HepG2 (cell line): Measurements from ENCODE around the gene SOBP. TPM values are rescaled to one million over a fixed set of nuclear protein-coding genes. Genes with fewer than 3 reads are reported as not detected.

Experiments used
- AKAP8 ChIP-seq: sonication (generic); formaldehyde crosslinking; IDR thresholded peaks from 2 replicates; pipeline ENCODE4 v1.5.1; 2020; ENCODE audit warnings: mild to moderate bottlenecking, missing genetic modification reagents
- CHCHD3 ChIP-seq: sonication (generic); formaldehyde crosslinking; IDR thresholded peaks from 2 replicates; pipeline ENCODE4 v1.8.0; 2022; ENCODE audit warnings: mild to moderate bottlenecking, missing genetic modification reagents, moderate library complexity
- GPN1 ChIP-seq: sonication (generic); formaldehyde crosslinking; IDR thresholded peaks from 2 replicates; pipeline ENCODE4 v1.5.1; 2020; ENCODE audit warnings: missing genetic modification reagents, borderline replicate concordance
- MED8 ChIP-seq: sonication (generic); formaldehyde crosslinking; IDR thresholded peaks from 2 replicates; pipeline ENCODE4 v1.8.1; 2023; ENCODE audit warnings: mild to moderate bottlenecking, missing genetic modification reagents; ENCODE audit not compliant: insufficient replicate concordance
- MYC ChIP-seq: sonication (generic); formaldehyde crosslinking; IDR thresholded peaks from 2 replicates; pipeline ENCODE4 v1.9.0; 2021; ENCODE audit warnings: missing genetic modification reagents, borderline replicate concordance
- NAIF1 ChIP-seq: sonication (generic); formaldehyde crosslinking; IDR thresholded peaks from 2 replicates; pipeline ENCODE4 v1.5.0; 2020; ENCODE audit warnings: mild to moderate bottlenecking, missing genetic modification reagents, borderline replicate concordance
- NFIB ChIP-seq: sonication (generic); formaldehyde crosslinking; IDR thresholded peaks from 2 replicates; pipeline ENCODE4 v1.9.0; 2021; ENCODE audit warnings: missing genetic modification reagents, mild to moderate bottlenecking, borderline replicate concordance
- PPARG ChIP-seq: conservative IDR thresholded peaks from 2 replicates; pipeline ENCODE4 v1.6.1; 2016; ENCODE audit warnings: missing biosample characterization, missing genetic modification reagents
- RAD51 ChIP-seq: fragments of 450-650 bp; IDR thresholded peaks from 2 replicates; pipeline ENCODE4 v1.6.1; 2016; ENCODE audit warnings: borderline replicate concordance
- RFX1 ChIP-seq: fragments of 450-650 bp; IDR thresholded peaks from 2 replicates; pipeline ENCODE4 v1.6.1; 2017
- RXRB ChIP-seq: IDR thresholded peaks from 2 replicates; pipeline ENCODE4 v1.6.1; 2016; ENCODE audit warnings: borderline replicate concordance, missing genetic modification reagents, missing compliant biosample characterization
- ZBTB20 ChIP-seq: sonication (generic); formaldehyde crosslinking; IDR thresholded peaks from 2 replicates; pipeline ENCODE4 v1.8.1; 2023; ENCODE audit warnings: missing genetic modification reagents, low read depth, mild to moderate bottlenecking, borderline replicate concordance
- ZIK1 ChIP-seq: sonication (generic); formaldehyde crosslinking; IDR thresholded peaks from 2 replicates; pipeline ENCODE4 v1.5.0; 2020; ENCODE audit warnings: mild to moderate bottlenecking, low read depth, missing genetic modification reagents, borderline replicate concordance
- ZNF10 ChIP-seq: sonication (generic); formaldehyde crosslinking; IDR thresholded peaks from 2 replicates; pipeline ENCODE4 v1.4.0; 2020; ENCODE audit warnings: mild to moderate bottlenecking, low read depth, missing genetic modification reagents, borderline replicate concordance
- ZNF207 ChIP-seq: fragments of 450-650 bp; IDR thresholded peaks from 2 replicates; pipeline ENCODE4 v1.6.1; 2016; ENCODE audit warnings: antibody characterized with exemption, borderline replicate concordance
- ZNF251 ChIP-seq: sonication (generic); formaldehyde crosslinking; IDR thresholded peaks from 2 replicates; pipeline ENCODE4 v1.9.0; 2021; ENCODE audit warnings: mild to moderate bottlenecking, missing genetic modification reagents
- ZNF264 ChIP-seq: sonication (generic); formaldehyde crosslinking; IDR thresholded peaks from 2 replicates; pipeline ENCODE4 v1.4.0; 2020; ENCODE audit warnings: missing genetic modification reagents
- ZNF33B ChIP-seq: sonication (generic); formaldehyde crosslinking; IDR thresholded peaks from 2 replicates; pipeline ENCODE4 v1.5.1; 2020; ENCODE audit warnings: mild to moderate bottlenecking, missing genetic modification reagents
- ZNF549 ChIP-seq: sonication (generic); formaldehyde crosslinking; IDR thresholded peaks from 2 replicates; pipeline ENCODE4 v1.5.0; 2020; ENCODE audit warnings: missing genetic modification reagents
- ZNF703 ChIP-seq: sonication (generic); formaldehyde crosslinking; IDR thresholded peaks from 2 replicates; pipeline ENCODE4 v1.5.1; 2020; ENCODE audit warnings: missing genetic modification reagents, mild to moderate bottlenecking, moderate library complexity, borderline replicate concordance
- ZNF776 ChIP-seq: sonication (generic); formaldehyde crosslinking; IDR thresholded peaks from 2 replicates; pipeline ENCODE4 v1.4.0; 2020; ENCODE audit warnings: mild to moderate bottlenecking, missing genetic modification reagents
- polyA plus RNA-seq, 8 experiments: library from polyadenylated mRNA; depleted of rRNA in 3 of 8; stranded (reverse) in 7 of 8; unstranded in 1 of 8; fragments of >200 nt; fragmentation: Illumina TruSeq in 4 of 8; extraction: Trizol in 4 of 8; gene quantifications; 2 replicates each; pipeline versions ENCODE4 v1.2.1 to v1.2.3, GENCODE V29; 2011 to 2016; ENCODE audit warnings: low read depth in 4 of 8, missing spikeins in 1 of 8, mixed read lengths in 1 of 8; ENCODE audit not compliant: insufficient read depth in 1 of 8
- total RNA-seq, 5 experiments: library from RNA; depleted of rRNA; stranded (reverse); fragments of >200 nt; fragmentation: Illumina TruSeq; extraction: Trizol; gene quantifications; 2 replicates each; pipeline ENCODE4 v1.2.3, GENCODE V29; 2016; ENCODE audit warnings: low read depth in 1 of 5
- TF ChIP-seq, protein P1 (sequence below): sonication (generic); formaldehyde crosslinking; IDR thresholded peaks from 2 replicates; pipeline ENCODE4 v1.4.0; 2020; ENCODE audit warnings: missing genetic modification reagents
- TF ChIP-seq, protein P2 (sequence below): sonication (generic); formaldehyde crosslinking; IDR thresholded peaks from 2 replicates; pipeline ENCODE4 v1.8.1; 2023; ENCODE audit warnings: mild to moderate bottlenecking, inconsistent platforms, moderate library complexity, missing genetic modification reagents, borderline replicate concordance
- TF ChIP-seq, protein P3 (sequence below): sonication (generic); formaldehyde crosslinking; conservative IDR thresholded peaks from 2 replicates; pipeline ENCODE4 v1.4.0; 2020; ENCODE audit warnings: mild to moderate bottlenecking, missing genetic modification reagents, moderate library complexity

SOBP gene
- total and polyA plus RNA-seq, 2 of the 13 experiments (the other 11 are each of a cell fraction or from before 2014, with no cell fraction given) = 1.5 to 6.9 TPM

DNA sequence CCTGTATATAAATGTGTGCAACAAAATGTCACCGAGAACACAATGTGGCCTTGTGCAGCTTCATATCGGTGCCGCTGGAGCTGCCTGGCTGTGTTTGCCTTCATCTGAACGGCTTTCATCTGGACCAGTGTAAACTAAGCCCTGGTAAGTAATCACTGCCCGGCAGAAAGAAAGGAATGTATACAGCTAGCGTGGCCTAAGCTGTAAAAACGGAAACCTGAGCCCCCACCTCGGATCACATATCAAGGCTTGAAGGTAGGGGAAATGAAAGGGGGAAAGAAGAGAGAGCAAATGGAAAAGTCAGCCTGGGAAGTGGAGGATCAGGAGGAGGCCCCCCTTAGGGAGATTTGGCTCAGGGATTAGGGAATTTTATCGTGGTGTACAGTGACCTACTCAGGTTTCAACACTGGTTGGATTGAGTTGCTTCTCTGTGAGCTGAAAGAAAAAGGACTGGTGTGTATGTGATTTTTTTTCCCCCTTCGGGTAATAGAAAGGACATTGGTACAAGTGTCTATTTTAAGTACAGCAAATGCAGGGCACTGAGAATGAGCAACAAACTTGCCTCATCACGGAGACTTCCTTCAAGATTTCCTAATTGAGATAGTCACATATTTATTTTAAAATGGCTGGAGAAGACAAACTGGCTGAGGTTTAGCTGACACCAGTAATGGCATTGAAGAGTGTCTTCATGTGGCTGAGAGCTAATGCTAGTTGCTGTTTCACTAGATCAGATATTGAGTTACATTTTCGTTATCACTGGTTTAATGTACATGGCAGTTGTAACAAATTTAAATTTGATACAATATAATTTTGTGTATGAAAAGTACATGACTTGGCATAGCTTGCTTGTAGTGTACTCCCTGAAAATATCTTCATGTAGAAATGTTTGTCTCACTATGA is 3.5 kb downstream of the SOBP start (continued):
- no peak for TF ChIP-seq ZNF703
- TF ChIP-seq RFX1 = no peak
- TF ChIP-seq ZNF776 (CRISPR knock-in tag) = no peak
- TF ChIP-seq RAD51 = no peak
- peak; percentile 67; the same call in 1 of the 2 replicates for TF ChIP-seq MYC (CRISPR knock-in tag)
- TF ChIP-seq CHCHD3 (CRISPR knock-in tag) = no peak
- no peak for TF ChIP-seq ZNF10 (CRISPR knock-in tag)
- no peak for TF ChIP-seq NAIF1
- TF ChIP-seq, protein P1, sequence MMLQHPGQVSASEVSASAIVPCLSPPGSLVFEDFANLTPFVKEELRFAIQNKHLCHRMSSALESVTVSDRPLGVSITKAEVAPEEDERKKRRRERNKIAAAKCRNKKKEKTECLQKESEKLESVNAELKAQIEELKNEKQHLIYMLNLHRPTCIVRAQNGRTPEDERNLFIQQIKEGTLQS (CRISPR knock-in tag) = no peak
- TF ChIP-seq RXRB (CRISPR knock-in tag) = peak; percentile 72
- no peak for TF ChIP-seq AKAP8 (CRISPR knock-in tag)
- no peak for TF ChIP-seq GPN1 (CRISPR knock-in tag)
- 0 out of 2 replicates have a peak, but pooled peaks have one; percentile 47 for TF ChIP-seq ZIK1
- TF ChIP-seq MED8 (CRISPR knock-in tag) = no peak
- 0 out of 2 replicates have a peak, but pooled peaks have one; percentile 7 for TF ChIP-seq PPARG (CRISPR knock-in tag)
- TF ChIP-seq, protein P2, sequence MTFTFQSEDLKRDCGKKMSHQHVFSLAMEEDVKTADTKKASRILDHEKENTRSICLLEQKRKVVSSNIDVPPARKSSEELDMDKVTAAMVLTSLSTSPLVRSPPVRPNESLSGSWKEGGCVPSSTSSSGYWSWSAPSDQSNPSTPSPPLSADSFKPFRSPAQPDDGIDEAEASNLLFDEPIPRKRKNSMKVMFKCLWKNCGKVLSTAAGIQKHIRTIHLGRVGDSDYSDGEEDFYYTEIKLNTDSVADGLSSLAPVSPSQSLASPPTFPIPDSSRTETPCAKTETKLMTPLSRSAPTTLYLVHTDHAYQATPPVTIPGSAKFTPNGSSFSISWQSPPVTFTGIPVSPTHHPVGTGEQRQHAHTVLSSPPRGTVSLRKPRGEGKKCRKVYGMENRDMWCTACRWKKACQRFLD = no peak
- TF ChIP-seq ZNF549 (CRISPR knock-in tag) = no peak
- no peak for TF ChIP-seq ZNF207
- TF ChIP-seq ZNF264 (CRISPR knock-in tag) = 0 out of 2 replicates have a peak, but pooled peaks have one; percentile 49
- TF ChIP-seq ZBTB20 (CRISPR knock-in tag) = peak; percentile 91; the same call in 1 of the 2 replicates
- TF ChIP-seq ZNF251 (CRISPR knock-in tag) = no peak
- 0 out of 2 replicates have a peak, but pooled peaks have one; percentile 43 for TF ChIP-seq ZNF33B
- TF ChIP-seq, protein P3, sequence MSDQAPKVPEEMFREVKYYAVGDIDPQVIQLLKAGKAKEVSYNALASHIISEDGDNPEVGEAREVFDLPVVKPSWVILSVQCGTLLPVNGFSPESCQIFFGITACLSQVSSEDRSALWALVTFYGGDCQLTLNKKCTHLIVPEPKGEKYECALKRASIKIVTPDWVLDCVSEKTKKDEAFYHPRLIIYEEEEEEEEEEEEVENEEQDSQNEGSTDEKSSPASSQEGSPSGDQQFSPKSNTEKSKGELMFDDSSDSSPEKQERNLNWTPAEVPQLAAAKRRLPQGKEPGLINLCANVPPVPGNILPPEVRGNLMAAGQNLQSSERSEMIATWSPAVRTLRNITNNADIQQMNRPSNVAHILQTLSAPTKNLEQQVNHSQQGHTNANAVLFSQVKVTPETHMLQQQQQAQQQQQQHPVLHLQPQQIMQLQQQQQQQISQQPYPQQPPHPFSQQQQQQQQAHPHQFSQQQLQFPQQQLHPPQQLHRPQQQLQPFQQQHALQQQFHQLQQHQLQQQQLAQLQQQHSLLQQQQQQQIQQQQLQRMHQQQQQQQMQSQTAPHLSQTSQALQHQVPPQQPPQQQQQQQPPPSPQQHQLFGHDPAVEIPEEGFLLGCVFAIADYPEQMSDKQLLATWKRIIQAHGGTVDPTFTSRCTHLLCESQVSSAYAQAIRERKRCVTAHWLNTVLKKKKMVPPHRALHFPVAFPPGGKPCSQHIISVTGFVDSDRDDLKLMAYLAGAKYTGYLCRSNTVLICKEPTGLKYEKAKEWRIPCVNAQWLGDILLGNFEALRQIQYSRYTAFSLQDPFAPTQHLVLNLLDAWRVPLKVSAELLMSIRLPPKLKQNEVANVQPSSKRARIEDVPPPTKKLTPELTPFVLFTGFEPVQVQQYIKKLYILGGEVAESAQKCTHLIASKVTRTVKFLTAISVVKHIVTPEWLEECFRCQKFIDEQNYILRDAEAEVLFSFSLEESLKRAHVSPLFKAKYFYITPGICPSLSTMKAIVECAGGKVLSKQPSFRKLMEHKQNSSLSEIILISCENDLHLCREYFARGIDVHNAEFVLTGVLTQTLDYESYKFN (CRISPR knock-in tag) = peak; percentile 86
- TF ChIP-seq NFIB = no peak
